WTC11 (cell line): ENCODE measurements around the gene CDC73. TPM values are rescaled to one million over a fixed set of nuclear protein-coding genes. Genes with fewer than 3 reads are reported as not detected.
"Not testable (repeated sequence)": the region's sequence is repeated elsewhere in the genome, so short reads cannot be mapped to it uniquely, and the experiment has no call there.

Source experiments
- ATAC-seq: fragments of 200-7000 bp; cut with Tn5 transposase; 2 replicates; pipeline ENCODE4 v1.10.0; 2021; ENCODE audit warnings: mild to moderate bottlenecking, moderate library complexity
- CTCF ChIA-PET: fragments of 300-600 bp; sonication (Branson Sonifier 250); formaldehyde crosslinking; loops from one replicate; lab custom pipeline; 2021; ENCODE audit warnings: antibody characterized with exemption; lab: Charles Lee
- POLR2A ChIA-PET: fragments of 350-600 bp; sonication (Branson Sonifier 250); formaldehyde crosslinking; loops from one replicate; lab custom pipeline; 2021; ENCODE audit warnings: antibody characterized with exemption; lab: Charles Lee
- DNase-seq: peaks from one replicate; pipeline ENCODE4 v3.0.0; 2021; ENCODE audit warnings: low spot score
- H3K27ac Mint-ChIP-seq: 2 replicates; pipeline ENCODE4 v1.8.0; 2021; ENCODE audit warnings: mixed read lengths
- H3K27me3 Mint-ChIP-seq: 2 replicates; pipeline ENCODE4 v1.8.0; 2021; ENCODE audit warnings: low read depth, mild to moderate bottlenecking, moderate library complexity, mixed read lengths
- H3K36me3 Mint-ChIP-seq: 2 replicates; pipeline ENCODE4 v1.8.0; 2021; ENCODE audit warnings: mixed read lengths
- H3K4me1 Mint-ChIP-seq: 2 replicates; pipeline ENCODE4 v1.8.0; 2022; ENCODE audit warnings: mixed read lengths
- H3K4me3 Mint-ChIP-seq: 2 replicates; pipeline ENCODE4 v1.8.0; 2021; ENCODE audit warnings: mild to moderate bottlenecking, moderate library complexity, mixed read lengths
- H3K9me3 Mint-ChIP-seq: 2 replicates; pipeline ENCODE4 v1.8.0; 2021; ENCODE audit warnings: mixed read lengths
- ELF4 ChIP-seq: sonication (generic); formaldehyde crosslinking; IDR thresholded peaks from 2 replicates; pipeline ENCODE4 v1.8.1; 2022; ENCODE audit warnings: low read depth, mild to moderate bottlenecking, moderate library complexity, missing genetic modification reagents
- ETV6 ChIP-seq: sonication (generic); formaldehyde crosslinking; IDR thresholded peaks from 2 replicates; pipeline ENCODE4 v1.8.1; 2022; ENCODE audit warnings: mild to moderate bottlenecking, missing genetic modification reagents
- FOXJ3 ChIP-seq: sonication (generic); formaldehyde crosslinking; IDR thresholded peaks from 2 replicates; pipeline ENCODE4 v1.9.0; 2021; ENCODE audit warnings: missing genetic modification reagents, mild to moderate bottlenecking, borderline replicate concordance
- JUN ChIP-seq: sonication (generic); formaldehyde crosslinking; IDR thresholded peaks from 2 replicates; pipeline ENCODE4 v1.8.0; 2023; ENCODE audit warnings: mild to moderate bottlenecking, missing genetic modification reagents
- MYBL2 ChIP-seq: sonication (generic); formaldehyde crosslinking; IDR thresholded peaks from 2 replicates; pipeline ENCODE4 v1.8.1; 2023; ENCODE audit warnings: mild to moderate bottlenecking, moderate library complexity, missing genetic modification reagents
- NFE2L1 ChIP-seq: sonication (generic); formaldehyde crosslinking; IDR thresholded peaks from 2 replicates; pipeline ENCODE4 v1.8.1; 2023; ENCODE audit warnings: missing genetic modification reagents
- NFYB ChIP-seq: sonication (generic); formaldehyde crosslinking; conservative IDR thresholded peaks from 2 replicates; pipeline ENCODE4 v1.8.0; 2022; ENCODE audit warnings: low read depth, missing genetic modification reagents
- NR1H2 ChIP-seq: sonication (generic); formaldehyde crosslinking; IDR thresholded peaks from 2 replicates; pipeline ENCODE4 v1.9.0; 2021; ENCODE audit warnings: mild to moderate bottlenecking, moderate library complexity, missing genetic modification reagents
- SMAD3 ChIP-seq: sonication (generic); formaldehyde crosslinking; IDR thresholded peaks from 2 replicates; pipeline ENCODE4 v1.8.0; 2022; ENCODE audit warnings: missing genetic modification reagents, mild to moderate bottlenecking, borderline replicate concordance
- SOX15 ChIP-seq: fragments of 250-450 bp; sonication (Bioruptor Pico); IDR thresholded peaks from 2 replicates; pipeline ENCODE4 v1.9.0; 2021; ENCODE audit warnings: mild to moderate bottlenecking
- SP1 ChIP-seq: sonication (generic); formaldehyde crosslinking; conservative IDR thresholded peaks from 2 replicates; pipeline ENCODE4 v1.8.1; 2022; ENCODE audit warnings: missing genetic modification reagents
- TCF7 ChIP-seq: sonication (generic); formaldehyde crosslinking; IDR thresholded peaks from 2 replicates; pipeline ENCODE4 v1.8.0; 2022; ENCODE audit warnings: mild to moderate bottlenecking, low read depth, missing genetic modification reagents, moderate library complexity
- TP53 ChIP-seq: sonication (generic); formaldehyde crosslinking; IDR thresholded peaks from 2 replicates; pipeline ENCODE4 v1.8.1; 2023; ENCODE audit warnings: mild to moderate bottlenecking, missing genetic modification reagents
- total RNA-seq: library from RNA; stranded (reverse); gene quantifications from 3 replicates; pipeline ENCODE4 v1.2.3, GENCODE V29; 2021
- TF ChIP-seq, protein P1 (sequence below): fragments of 250-450 bp; sonication (Bioruptor Pico); IDR thresholded peaks from 2 replicates; pipeline ENCODE4 v1.8.0; 2021; ENCODE audit warnings: mild to moderate bottlenecking
- TF ChIP-seq, protein P2 (sequence below): sonication (generic); formaldehyde crosslinking; IDR thresholded peaks from 2 replicates; pipeline ENCODE4 v1.8.1; 2023; ENCODE audit warnings: mild to moderate bottlenecking, moderate library complexity, missing genetic modification reagents
- TF ChIP-seq, protein P3 (sequence below): fragments of 250-450 bp; sonication (Bioruptor Pico); IDR thresholded peaks from 2 replicates; pipeline ENCODE4 v1.9.0; 2021; ENCODE audit warnings: moderate library complexity, mild to moderate bottlenecking, inconsistent platforms, borderline replicate concordance
- TF ChIP-seq, protein P4 (sequence below): fragments of 250-450 bp; sonication (Bioruptor Pico); IDR thresholded peaks from 2 replicates; pipeline ENCODE4 v1.9.0; 2021; ENCODE audit warnings: mild to moderate bottlenecking
- TF ChIP-seq, protein P5 (sequence below): sonication (generic); formaldehyde crosslinking; conservative IDR thresholded peaks from 2 replicates; pipeline ENCODE4 v1.8.1; 2022; ENCODE audit warnings: mild to moderate bottlenecking, missing genetic modification reagents
- TF ChIP-seq, protein P6 (sequence below): fragments of 250-450 bp; sonication (Bioruptor Pico); IDR thresholded peaks from 2 replicates; pipeline ENCODE4 v2.1.2; 2022; ENCODE audit warnings: mild to moderate bottlenecking, moderate library complexity
- TF ChIP-seq, protein P7 (sequence below): sonication (generic); formaldehyde crosslinking; IDR thresholded peaks from 2 replicates; pipeline ENCODE4 v1.8.1; 2023; ENCODE audit warnings: mild to moderate bottlenecking, missing genetic modification reagents, moderate library complexity

CDC73 gene
- total RNA-seq, 1 experiment from 2014 or later = 57.1 TPM

DNA sequence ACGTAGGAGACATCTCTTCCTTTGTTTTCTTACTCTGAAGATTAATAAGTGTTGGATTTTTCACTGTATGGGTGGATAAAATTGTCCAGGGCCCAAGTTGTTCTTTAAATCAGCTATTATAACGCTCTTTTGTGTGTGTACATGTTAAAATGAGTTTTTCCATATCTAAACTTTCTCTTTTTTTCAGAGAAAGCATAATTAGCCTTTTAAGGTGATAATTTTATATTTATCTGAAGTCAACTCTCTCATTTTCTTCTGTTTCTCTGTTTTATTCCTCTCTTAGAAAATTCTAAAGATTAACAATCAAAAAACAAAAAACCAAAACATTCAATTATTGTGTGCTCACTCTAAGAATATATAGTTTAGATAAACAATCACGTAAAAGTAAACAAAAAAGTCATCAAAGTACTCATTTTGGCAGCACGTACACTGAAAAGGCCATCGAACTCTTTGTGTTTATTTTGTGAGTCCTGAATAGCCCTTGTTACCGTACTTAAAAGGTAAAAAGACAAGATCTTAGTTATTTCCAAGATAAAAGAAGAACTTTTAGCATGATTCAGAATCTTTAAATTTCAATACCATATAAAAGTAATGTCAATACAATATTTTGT is 7.2 kb upstream of the CDC73 start:
- TF ChIP-seq TP53 (CRISPR knock-in tag) (no peak), ELF4 (CRISPR knock-in tag) (no peak), NFE2L1 (no peak), SP1 (CRISPR knock-in tag) (no peak), FOXJ3 (CRISPR knock-in tag) (no peak), MYBL2 (CRISPR knock-in tag) (no peak), NR1H2 (no peak)
- TF ChIP-seq, protein P1, sequence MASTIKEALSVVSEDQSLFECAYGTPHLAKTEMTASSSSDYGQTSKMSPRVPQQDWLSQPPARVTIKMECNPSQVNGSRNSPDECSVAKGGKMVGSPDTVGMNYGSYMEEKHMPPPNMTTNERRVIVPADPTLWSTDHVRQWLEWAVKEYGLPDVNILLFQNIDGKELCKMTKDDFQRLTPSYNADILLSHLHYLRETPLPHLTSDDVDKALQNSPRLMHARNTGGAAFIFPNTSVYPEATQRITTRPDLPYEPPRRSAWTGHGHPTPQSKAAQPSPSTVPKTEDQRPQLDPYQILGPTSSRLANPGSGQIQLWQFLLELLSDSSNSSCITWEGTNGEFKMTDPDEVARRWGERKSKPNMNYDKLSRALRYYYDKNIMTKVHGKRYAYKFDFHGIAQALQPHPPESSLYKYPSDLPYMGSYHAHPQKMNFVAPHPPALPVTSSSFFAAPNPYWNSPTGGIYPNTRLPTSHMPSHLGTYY (CRISPR knock-in tag) = no peak
- TF ChIP-seq, protein P2, sequence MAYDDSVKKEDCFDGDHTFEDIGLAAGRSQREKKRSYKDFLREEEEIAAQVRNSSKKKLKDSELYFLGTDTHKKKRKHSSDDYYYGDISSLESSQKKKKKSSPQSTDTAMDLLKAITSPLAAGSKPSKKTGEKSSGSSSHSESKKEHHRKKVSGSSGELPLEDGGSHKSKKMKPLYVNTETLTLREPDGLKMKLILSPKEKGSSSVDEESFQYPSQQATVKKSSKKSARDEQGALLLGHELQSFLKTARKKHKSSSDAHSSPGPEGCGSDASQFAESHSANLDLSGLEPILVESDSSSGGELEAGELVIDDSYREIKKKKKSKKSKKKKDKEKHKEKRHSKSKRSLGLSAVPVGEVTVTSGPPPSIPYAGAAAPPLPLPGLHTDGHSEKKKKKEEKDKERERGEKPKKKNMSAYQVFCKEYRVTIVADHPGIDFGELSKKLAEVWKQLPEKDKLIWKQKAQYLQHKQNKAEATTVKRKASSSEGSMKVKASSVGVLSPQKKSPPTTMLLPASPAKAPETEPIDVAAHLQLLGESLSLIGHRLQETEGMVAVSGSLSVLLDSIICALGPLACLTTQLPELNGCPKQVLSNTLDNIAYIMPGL (CRISPR knock-in tag) = no peak
- no peaks in the 10 kb centered on the region; the same call in 1 of the 2 replicates for H3K27me3 Mint-ChIP-seq
- H3K36me3 Mint-ChIP-seq = no peaks in the 10 kb centered on the region
- POLR2A ChIA-PET = interaction anchor here (1.1 kb wide), 1 partner anchor 56 kb away, joined by 3 read pairs; the partner anchor contains the start of genes RO60 and UCHL5
- no peak overlapping the region for H3K27ac Mint-ChIP-seq
- peaks cover 36% of the 10 kb centered on the region for H3K4me1 Mint-ChIP-seq
- no peak overlapping the region for H3K4me3 Mint-ChIP-seq
- H3K9me3 Mint-ChIP-seq = no peaks in the 10 kb centered on the region
- no peak for DNase-seq
- no peak for ATAC-seq
- CTCF ChIA-PET = no interaction called here

DNA sequence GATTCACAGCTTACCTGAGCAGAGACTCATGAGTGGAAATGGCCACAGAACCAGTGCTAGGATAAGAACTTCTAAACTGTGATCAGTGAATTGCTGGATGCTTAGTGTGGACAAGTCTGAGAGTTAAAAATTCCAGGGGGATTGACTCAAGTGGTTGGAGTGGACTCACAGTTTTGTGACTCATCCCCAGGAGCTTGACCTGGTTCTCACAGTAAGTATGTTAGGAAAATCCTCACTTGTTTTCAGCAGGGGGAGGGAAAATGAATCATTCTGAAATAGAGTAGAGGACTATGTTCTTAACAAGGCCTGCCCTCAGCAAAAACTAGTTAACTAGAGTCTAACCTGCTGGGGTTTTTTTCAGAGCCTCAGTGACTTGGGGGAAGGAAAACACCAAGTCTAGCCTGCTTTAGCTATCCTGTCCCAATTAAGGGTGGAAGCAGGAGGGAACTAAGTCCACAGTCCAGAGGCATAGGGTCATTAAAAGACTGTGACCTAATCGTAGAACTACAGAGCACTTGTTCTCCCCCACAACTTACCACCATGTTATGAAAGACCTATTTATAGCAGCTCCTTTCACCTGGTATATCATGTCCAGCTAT is 6.1 kb upstream of the CDC73 start:
- no peaks in the 10 kb centered on the region for H3K9me3 Mint-ChIP-seq
- no peaks in the 10 kb centered on the region for H3K36me3 Mint-ChIP-seq
- H3K27me3 Mint-ChIP-seq = no peaks in the 10 kb centered on the region; the same call in none of the 2 replicates
- CTCF ChIA-PET = interaction anchor here (0.5 to 0.7 kb wide), 2 partner anchors 46 to 171 kb away, joined by 4 read pairs; no protein-coding TSS in a partner anchor
- no peak overlapping the region for H3K27ac Mint-ChIP-seq
- peaks cover 36% of the 10 kb centered on the region for H3K4me1 Mint-ChIP-seq
- H3K4me3 Mint-ChIP-seq = no peak overlapping the region
- TF ChIP-seq, protein P3, sequence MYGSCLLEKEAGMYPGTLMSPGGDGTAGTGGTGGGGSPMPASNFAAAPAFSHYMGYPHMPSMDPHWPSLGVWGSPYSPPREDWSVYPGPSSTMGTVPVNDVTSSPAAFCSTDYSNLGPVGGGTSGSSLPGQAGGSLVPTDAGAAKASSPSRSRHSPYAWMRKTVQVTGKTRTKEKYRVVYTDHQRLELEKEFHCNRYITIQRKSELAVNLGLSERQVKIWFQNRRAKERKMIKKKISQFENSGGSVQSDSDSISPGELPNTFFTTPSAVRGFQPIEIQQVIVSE (CRISPR knock-in tag) = no peak
- TF ChIP-seq, protein P4, sequence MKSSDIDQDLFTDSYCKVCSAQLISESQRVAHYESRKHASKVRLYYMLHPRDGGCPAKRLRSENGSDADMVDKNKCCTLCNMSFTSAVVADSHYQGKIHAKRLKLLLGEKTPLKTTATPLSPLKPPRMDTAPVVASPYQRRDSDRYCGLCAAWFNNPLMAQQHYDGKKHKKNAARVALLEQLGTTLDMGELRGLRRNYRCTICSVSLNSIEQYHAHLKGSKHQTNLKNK (CRISPR knock-in tag) = no peak
- no peak for TF ChIP-seq JUN (CRISPR knock-in tag)
- no peak for ATAC-seq
- POLR2A ChIA-PET = no interaction called here
- DNase-seq = no peak

DNA sequence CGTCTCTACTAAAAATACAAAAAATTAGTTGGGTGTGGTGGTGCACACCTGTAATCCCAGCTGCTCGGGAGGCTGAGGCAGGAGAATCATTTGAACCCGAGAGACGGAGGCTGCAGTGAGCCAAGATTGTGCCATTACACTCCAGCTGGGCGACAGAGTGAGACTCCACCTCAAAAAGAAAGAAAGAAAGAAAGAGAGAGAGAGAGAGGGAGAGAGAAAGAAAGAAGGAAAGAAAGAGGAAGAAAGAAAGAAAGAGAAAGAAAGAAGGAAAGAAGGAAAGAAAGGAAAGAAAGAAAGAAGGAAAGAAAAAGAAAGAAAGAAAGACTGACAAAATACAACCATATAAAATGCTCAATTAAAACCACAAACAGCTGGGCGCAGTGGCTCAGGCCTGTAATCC is 4.7 kb upstream of the CDC73 start:
- CTCF ChIA-PET, H3K4me3 Mint-ChIP-seq, DNase-seq, H3K36me3 Mint-ChIP-seq, POLR2A ChIA-PET, H3K9me3 Mint-ChIP-seq, ATAC-seq, H3K27ac Mint-ChIP-seq, H3K27me3 Mint-ChIP-seq: not testable (repeated sequence)
- peaks cover 30% of the 10 kb centered on the region for H3K4me1 Mint-ChIP-seq

DNA sequence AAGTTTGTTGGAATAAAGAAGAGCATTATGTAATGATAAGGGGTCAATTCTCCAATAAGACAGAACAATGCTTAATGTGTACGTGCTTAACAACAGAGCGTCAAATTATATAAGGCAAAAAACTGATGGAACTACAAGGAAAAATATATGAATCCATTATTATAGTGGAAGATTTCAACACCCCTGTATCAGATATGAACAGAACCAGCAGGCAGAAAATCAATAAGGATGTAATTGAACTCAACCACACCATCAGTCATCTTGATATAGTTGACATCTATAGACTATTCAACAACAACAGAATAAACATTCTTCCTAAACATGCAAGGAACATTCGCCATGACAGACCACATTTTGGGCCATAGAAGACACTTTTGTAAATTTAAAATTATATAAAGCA is 3.6 kb upstream of the CDC73 start:
- Mint-ChIP-seq H3K4me1 (peaks cover 22% of the 10 kb centered on the region), H3K9me3 (no peaks in the 10 kb centered on the region), H3K27ac (no peak overlapping the region), H3K27me3 (no peaks in the 10 kb centered on the region; the same call in none of the 2 replicates), H3K36me3 (0 out of 2 replicates have a peak, but pooled peaks cover 3% of the 10 kb centered on the region), H3K4me3 (no peak overlapping the region)
- DNase-seq (no peak), ATAC-seq (no peak)
- POLR2A ChIA-PET = no interaction called here
- CTCF ChIA-PET = no interaction called here
- TF ChIP-seq, protein P5, sequence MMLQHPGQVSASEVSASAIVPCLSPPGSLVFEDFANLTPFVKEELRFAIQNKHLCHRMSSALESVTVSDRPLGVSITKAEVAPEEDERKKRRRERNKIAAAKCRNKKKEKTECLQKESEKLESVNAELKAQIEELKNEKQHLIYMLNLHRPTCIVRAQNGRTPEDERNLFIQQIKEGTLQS = no peak
- TF ChIP-seq, protein P6, sequence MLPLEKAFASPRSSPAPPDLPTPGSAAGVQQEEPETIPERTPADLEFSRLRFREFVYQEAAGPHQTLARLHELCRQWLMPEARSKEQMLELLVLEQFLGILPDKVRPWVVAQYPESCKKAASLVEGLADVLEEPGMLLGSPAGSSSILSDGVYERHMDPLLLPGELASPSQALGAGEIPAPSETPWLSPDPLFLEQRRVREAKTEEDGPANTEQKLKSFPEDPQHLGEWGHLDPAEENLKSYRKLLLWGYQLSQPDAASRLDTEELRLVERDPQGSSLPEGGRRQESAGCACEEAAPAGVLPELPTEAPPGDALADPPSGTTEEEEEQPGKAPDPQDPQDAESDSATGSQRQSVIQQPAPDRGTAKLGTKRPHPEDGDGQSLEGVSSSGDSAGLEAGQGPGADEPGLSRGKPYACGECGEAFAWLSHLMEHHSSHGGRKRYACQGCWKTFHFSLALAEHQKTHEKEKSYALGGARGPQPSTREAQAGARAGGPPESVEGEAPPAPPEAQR (CRISPR knock-in tag) = no peak
- TF ChIP-seq SMAD3 (CRISPR knock-in tag) = no peak
- no peak for TF ChIP-seq NFE2L1
- TF ChIP-seq MYBL2 (CRISPR knock-in tag) = no peak
- TF ChIP-seq, protein P7, sequence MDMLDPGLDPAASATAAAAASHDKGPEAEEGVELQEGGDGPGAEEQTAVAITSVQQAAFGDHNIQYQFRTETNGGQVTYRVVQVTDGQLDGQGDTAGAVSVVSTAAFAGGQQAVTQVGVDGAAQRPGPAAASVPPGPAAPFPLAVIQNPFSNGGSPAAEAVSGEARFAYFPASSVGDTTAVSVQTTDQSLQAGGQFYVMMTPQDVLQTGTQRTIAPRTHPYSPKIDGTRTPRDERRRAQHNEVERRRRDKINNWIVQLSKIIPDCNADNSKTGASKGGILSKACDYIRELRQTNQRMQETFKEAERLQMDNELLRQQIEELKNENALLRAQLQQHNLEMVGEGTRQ (CRISPR knock-in tag) = no peak
- TF ChIP-seq ETV6 (CRISPR knock-in tag) = no peak
- TF ChIP-seq TCF7 (CRISPR knock-in tag) = no peak
- no peak for TF ChIP-seq NFYB
- TF ChIP-seq SOX15 (CRISPR knock-in tag) = no peak
